ENCODE measurements around the gene UBXN7.

DNA sequence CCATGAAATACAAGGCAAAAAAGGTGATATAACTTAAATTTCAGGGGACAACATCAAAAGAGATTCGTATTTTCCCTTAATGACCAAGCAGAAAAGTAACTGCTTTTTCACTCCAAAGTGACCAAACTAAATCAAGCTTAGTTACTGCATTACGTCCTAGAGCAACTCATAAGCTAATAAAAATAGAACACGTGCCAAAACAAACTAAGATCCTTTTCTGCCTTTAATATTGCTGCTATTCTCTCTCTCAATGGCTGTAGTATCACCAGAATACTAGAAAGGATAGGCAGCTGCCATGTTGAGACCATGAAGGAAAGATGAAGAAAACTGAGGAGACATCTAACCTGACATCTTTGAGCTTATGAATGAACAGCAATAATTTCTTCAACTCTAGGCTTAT is 43.3 kb downstream of the UBXN7 start:
- TF ChIP-seq, protein P1, sequence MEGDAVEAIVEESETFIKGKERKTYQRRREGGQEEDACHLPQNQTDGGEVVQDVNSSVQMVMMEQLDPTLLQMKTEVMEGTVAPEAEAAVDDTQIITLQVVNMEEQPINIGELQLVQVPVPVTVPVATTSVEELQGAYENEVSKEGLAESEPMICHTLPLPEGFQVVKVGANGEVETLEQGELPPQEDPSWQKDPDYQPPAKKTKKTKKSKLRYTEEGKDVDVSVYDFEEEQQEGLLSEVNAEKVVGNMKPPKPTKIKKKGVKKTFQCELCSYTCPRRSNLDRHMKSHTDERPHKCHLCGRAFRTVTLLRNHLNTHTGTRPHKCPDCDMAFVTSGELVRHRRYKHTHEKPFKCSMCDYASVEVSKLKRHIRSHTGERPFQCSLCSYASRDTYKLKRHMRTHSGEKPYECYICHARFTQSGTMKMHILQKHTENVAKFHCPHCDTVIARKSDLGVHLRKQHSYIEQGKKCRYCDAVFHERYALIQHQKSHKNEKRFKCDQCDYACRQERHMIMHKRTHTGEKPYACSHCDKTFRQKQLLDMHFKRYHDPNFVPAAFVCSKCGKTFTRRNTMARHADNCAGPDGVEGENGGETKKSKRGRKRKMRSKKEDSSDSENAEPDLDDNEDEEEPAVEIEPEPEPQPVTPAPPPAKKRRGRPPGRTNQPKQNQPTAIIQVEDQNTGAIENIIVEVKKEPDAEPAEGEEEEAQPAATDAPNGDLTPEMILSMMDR (IDR thresholded peaks at IDR 0.05 in 8 of 11, conservative IDR thresholded peaks at IDR 0.05 in 3 of 11) = no peak
- TF ChIP-seq POLR2A (IDR thresholded peaks at IDR 0.05) = no peak
